Activated CD8-positive, alpha-beta memory T cell treated with anti-CD3 and anti-CD28 coated beads for 1 hour (primary cell): ENCODE data around the gene UBE2C.
"Not testable (repeated sequence)": the region's sequence is repeated elsewhere in the genome, so short reads cannot be mapped to it uniquely, and the experiment has no call there.

Experiments used
- DNase-seq, 2 donors: peaks; one replicate each; pipeline ENCODE4 v3.0.0-alpha.2; 2020; ENCODE audit warnings: low read depth in 1 of 2; ENCODE audit errors: extremely low read depth in 1 of 2

UBE2C gene

GRCh38 chr20:45812157-45813005 is at the start of gene UBE2C:
Gene UBE2C, plus strand, starts transcription at chr20:45812644. Its CDS starts 52 bp downstream, at chr20:45812696.
- DNase-seq = peak; percentile 81 to 83

- DNase-seq = not testable (repeated sequence)
These were observed 47.7 kb upstream of the UBE2C start for GRCh38 chr20:45764618-45765282.

- no peak for DNase-seq
These were observed 47.1 kb upstream of the UBE2C start for GRCh38 chr20:45765307-45765875.

- DNase-seq = no peak
These were observed 46.5 kb upstream of the UBE2C start for GRCh38 chr20:45765980-45766379.

- DNase-seq = no peak
These were observed 44.0 kb upstream of the UBE2C start for GRCh38 chr20:45768479-45768878.

- peak; percentile 38 to 67 for DNase-seq
These were observed 41.2 kb upstream of the UBE2C start for GRCh38 chr20:45771182-45771759.

GRCh38 chr20:45772693-45773092 is 39.8 kb upstream of the UBE2C start:
- DNase-seq = no peak

- no peak for DNase-seq
These were observed 37.5 kb upstream of the UBE2C start for GRCh38 chr20:45774945-45775344.

GRCh38 chr20:45775411-45775810 is 37.0 kb upstream of the UBE2C start:
- no peak for DNase-seq

- DNase-seq = no peak
These were observed 35.5 kb upstream of the UBE2C start for GRCh38 chr20:45776931-45777330.

GRCh38 chr20:45779011-45779915 is 33.2 kb upstream of the UBE2C start:
- DNase-seq = no peak

- no peak for DNase-seq
These were observed 32.3 kb upstream of the UBE2C start for GRCh38 chr20:45780159-45780558.

- DNase-seq = no peak
These were observed 31.0 kb upstream of the UBE2C start for GRCh38 chr20:45781391-45781931.

GRCh38 chr20:45782890-45783289 is 29.6 kb upstream of the UBE2C start:
- DNase-seq = no peak

- no peak for DNase-seq
These were observed 28.7 kb upstream of the UBE2C start for GRCh38 chr20:45783656-45784294.

- no peak for DNase-seq
These were observed 24.1 kb upstream of the UBE2C start for GRCh38 chr20:45788351-45788750.

GRCh38 chr20:45792317-45793118 is 19.9 kb upstream of the UBE2C start:
- no peak for DNase-seq

GRCh38 chr20:45796337-45797065 is 15.9 kb upstream of the UBE2C start:
- no peak for DNase-seq
